Measurements from ENCODE around the gene CATSPERZ. TPM values are rescaled to one million over a fixed set of nuclear protein-coding genes. Genes with fewer than 3 reads are reported as not detected.
A peak's percentile ranks its signal among the peaks of the same experiment; 100 is the strongest.

CATSPERZ gene
- total and polyA plus RNA-seq, 2 of the 13 experiments (the other 11 are each of a cell fraction or from before 2014, with no cell fraction given) = 0.22 to 0.48 TPM

DNA sequence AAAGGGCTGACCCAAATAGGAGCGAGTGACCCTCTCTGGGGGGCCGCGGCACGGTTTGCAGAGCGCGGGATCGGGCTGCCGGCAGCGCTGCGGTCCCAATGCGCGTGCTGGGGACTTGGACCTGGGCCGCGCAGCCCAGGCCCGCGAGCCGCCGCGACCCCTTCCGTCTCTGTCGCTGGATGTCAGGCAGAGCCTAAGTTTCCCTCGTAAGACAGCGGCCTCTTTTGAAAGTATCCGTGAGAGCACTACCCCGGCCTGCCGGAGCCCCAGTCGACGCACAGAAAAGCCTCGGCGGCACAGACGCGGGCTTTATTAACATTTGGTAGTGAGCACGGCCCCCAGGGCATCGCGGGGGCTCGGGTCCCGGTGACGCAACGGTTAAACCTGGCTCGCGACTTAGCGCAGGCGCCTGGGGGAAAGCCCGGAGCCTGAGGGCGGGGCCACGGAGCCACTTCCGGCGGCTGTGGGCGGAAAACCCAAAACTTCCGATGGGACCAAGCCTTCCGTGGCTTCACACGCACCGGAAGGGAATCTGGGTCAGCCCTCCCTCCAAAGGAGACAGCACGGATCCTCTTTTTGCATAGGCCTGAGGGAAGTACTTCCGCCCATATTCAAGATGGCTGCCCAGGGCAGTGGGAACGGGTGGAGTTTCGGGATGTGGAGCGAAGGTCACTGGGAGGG, 30.5 kb upstream of the CATSPERZ start (continued):
- TF ChIP-seq, protein P1, sequence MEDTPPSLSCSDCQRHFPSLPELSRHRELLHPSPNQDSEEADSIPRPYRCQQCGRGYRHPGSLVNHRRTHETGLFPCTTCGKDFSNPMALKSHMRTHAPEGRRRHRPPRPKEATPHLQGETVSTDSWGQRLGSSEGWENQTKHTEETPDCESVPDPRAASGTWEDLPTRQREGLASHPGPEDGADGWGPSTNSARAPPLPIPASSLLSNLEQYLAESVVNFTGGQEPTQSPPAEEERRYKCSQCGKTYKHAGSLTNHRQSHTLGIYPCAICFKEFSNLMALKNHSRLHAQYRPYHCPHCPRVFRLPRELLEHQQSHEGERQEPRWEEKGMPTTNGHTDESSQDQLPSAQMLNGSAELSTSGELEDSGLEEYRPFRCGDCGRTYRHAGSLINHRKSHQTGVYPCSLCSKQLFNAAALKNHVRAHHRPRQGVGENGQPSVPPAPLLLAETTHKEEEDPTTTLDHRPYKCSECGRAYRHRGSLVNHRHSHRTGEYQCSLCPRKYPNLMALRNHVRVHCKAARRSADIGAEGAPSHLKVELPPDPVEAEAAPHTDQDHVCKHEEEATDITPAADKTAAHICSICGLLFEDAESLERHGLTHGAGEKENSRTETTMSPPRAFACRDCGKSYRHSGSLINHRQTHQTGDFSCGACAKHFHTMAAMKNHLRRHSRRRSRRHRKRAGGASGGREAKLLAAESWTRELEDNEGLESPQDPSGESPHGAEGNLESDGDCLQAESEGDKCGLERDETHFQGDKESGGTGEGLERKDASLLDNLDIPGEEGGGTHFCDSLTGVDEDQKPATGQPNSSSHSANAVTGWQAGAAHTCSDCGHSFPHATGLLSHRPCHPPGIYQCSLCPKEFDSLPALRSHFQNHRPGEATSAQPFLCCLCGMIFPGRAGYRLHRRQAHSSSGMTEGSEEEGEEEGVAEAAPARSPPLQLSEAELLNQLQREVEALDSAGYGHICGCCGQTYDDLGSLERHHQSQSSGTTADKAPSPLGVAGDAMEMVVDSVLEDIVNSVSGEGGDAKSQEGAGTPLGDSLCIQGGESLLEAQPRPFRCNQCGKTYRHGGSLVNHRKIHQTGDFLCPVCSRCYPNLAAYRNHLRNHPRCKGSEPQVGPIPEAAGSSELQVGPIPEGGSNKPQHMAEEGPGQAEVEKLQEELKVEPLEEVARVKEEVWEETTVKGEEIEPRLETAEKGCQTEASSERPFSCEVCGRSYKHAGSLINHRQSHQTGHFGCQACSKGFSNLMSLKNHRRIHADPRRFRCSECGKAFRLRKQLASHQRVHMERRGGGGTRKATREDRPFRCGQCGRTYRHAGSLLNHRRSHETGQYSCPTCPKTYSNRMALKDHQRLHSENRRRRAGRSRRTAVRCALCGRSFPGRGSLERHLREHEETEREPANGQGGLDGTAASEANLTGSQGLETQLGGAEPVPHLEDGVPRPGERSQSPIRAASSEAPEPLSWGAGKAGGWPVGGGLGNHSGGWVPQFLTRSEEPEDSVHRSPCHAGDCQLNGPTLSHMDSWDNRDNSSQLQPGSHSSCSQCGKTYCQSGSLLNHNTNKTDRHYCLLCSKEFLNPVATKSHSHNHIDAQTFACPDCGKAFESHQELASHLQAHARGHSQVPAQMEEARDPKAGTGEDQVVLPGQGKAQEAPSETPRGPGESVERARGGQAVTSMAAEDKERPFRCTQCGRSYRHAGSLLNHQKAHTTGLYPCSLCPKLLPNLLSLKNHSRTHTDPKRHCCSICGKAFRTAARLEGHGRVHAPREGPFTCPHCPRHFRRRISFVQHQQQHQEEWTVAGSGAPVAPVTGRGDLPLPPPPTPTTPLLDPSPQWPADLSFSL (CRISPR knock-in tag; IDR thresholded peaks at IDR 0.05) = no peak; the same call in 1 of the 2 replicates
- TF ChIP-seq SCMH1 (CRISPR knock-in tag; IDR thresholded peaks at IDR 0.05; ENCODE audit: borderline replicate concordance) (no peak), TBX3 (IDR thresholded peaks at IDR 0.05; ENCODE audit: borderline replicate concordance) (no peak), ZFP36 (IDR thresholded peaks at IDR 0.05; ENCODE audit: borderline replicate concordance, low read depth, low read length, partially characterized antibody) (no peak), PTBP1 (IDR thresholded peaks at IDR 0.05; ENCODE audit: low read depth, low read length, poor library complexity, severe bottlenecking) (no peak), FOXK1 (CRISPR knock-in tag; IDR thresholded peaks at IDR 0.05; ENCODE audit: borderline replicate concordance, low read depth) (peak; percentile 89; the same call in 1 of the 2 replicates), RXRA (CRISPR knock-in tag; IDR thresholded peaks at IDR 0.05) (peak; percentile 96), TOE1 (CRISPR knock-in tag; IDR thresholded peaks at IDR 0.05) (0 out of 2 replicates have a peak, but pooled peaks have one; percentile 72), RCOR2 (CRISPR knock-in tag; IDR thresholded peaks at IDR 0.05) (no peak), PCBP2 (optimal IDR thresholded peaks at IDR 0.05; ENCODE audit: low read depth, low read length, poor library complexity, severe bottlenecking) (no peak), TCF7L2 (IDR thresholded peaks at IDR 0.05; ENCODE audit: low read depth, low read length) (no peak), MIER3 (CRISPR knock-in tag; IDR thresholded peaks at IDR 0.05; ENCODE audit: borderline replicate concordance) (no peak; the same call in 1 of the 2 replicates), YEATS4 (CRISPR knock-in tag; IDR thresholded peaks at IDR 0.05; ENCODE audit: borderline replicate concordance) (0 out of 2 replicates have a peak, but pooled peaks have one; percentile 4), MYC (CRISPR knock-in tag; IDR thresholded peaks at IDR 0.05; ENCODE audit: borderline replicate concordance) (no peak; the same call in 1 of the 2 replicates), ESRRA (CRISPR knock-in tag; IDR thresholded peaks at IDR 0.05; ENCODE audit: low read depth) (peak; percentile 57; the same call in 1 of the 2 replicates), ZNF235 (CRISPR knock-in tag; IDR thresholded peaks at IDR 0.05; ENCODE audit: borderline replicate concordance) (no peak), NFKB2 (CRISPR knock-in tag; IDR thresholded peaks at IDR 0.05; ENCODE audit: borderline replicate concordance) (no peak), ZNF468 (CRISPR knock-in tag; IDR thresholded peaks at IDR 0.05) (no peak)
- TF ChIP-seq, protein P2, sequence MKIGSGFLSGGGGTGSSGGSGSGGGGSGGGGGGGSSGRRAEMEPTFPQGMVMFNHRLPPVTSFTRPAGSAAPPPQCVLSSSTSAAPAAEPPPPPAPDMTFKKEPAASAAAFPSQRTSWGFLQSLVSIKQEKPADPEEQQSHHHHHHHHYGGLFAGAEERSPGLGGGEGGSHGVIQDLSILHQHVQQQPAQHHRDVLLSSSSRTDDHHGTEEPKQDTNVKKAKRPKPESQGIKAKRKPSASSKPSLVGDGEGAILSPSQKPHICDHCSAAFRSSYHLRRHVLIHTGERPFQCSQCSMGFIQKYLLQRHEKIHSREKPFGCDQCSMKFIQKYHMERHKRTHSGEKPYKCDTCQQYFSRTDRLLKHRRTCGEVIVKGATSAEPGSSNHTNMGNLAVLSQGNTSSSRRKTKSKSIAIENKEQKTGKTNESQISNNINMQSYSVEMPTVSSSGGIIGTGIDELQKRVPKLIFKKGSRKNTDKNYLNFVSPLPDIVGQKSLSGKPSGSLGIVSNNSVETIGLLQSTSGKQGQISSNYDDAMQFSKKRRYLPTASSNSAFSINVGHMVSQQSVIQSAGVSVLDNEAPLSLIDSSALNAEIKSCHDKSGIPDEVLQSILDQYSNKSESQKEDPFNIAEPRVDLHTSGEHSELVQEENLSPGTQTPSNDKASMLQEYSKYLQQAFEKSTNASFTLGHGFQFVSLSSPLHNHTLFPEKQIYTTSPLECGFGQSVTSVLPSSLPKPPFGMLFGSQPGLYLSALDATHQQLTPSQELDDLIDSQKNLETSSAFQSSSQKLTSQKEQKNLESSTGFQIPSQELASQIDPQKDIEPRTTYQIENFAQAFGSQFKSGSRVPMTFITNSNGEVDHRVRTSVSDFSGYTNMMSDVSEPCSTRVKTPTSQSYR (CRISPR knock-in tag; IDR thresholded peaks at IDR 0.05; ENCODE audit: borderline replicate concordance) = no peak

Measured in HepG2 (cell line).